Peyer's patch (tissue), 4 donors: Measurements from ENCODE around the gene ADGRG1.

Experiments used
- POLR2A ChIP-seq, 2 donors: fragments of 450-650 bp; IDR thresholded peaks; one replicate each; pipeline ENCODE4 v1.5.1; 2017; ENCODE audit warnings: antibody characterized with exemption in 2 of 2, mild to moderate bottlenecking in 2 of 2, moderate library complexity in 2 of 2
- TF ChIP-seq, protein P1 (sequence below), 6 experiments: fragments of 450-650 bp in 4 of 6; fragments of 200-600 bp in 2 of 6; sonication (generic) in 1 of 6; IDR thresholded peaks; one replicate each; pipeline ENCODE4 v1.5.1; 2017 to 2019; ENCODE audit warnings: antibody characterized with exemption in 6 of 6, mild to moderate bottlenecking in 3 of 6, moderate library complexity in 1 of 6

- TF ChIP-seq, protein P1, sequence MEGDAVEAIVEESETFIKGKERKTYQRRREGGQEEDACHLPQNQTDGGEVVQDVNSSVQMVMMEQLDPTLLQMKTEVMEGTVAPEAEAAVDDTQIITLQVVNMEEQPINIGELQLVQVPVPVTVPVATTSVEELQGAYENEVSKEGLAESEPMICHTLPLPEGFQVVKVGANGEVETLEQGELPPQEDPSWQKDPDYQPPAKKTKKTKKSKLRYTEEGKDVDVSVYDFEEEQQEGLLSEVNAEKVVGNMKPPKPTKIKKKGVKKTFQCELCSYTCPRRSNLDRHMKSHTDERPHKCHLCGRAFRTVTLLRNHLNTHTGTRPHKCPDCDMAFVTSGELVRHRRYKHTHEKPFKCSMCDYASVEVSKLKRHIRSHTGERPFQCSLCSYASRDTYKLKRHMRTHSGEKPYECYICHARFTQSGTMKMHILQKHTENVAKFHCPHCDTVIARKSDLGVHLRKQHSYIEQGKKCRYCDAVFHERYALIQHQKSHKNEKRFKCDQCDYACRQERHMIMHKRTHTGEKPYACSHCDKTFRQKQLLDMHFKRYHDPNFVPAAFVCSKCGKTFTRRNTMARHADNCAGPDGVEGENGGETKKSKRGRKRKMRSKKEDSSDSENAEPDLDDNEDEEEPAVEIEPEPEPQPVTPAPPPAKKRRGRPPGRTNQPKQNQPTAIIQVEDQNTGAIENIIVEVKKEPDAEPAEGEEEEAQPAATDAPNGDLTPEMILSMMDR (IDR thresholded peaks at IDR 0.05) = no peak
- no peak for TF ChIP-seq POLR2A (IDR thresholded peaks at IDR 0.05)
Measured at GRCh38 chr16:57633383-57634064, 5.1 kb downstream of the ADGRG1 start.
